HG03439 (cell line): Measurements from ENCODE around the gene ZBTB16.

Experiments used
- ATAC-seq: cut with Tn5 transposase; IDR thresholded peaks from one replicate; pipeline ENCODE4 v1.9.1; 2021; ENCODE audit warnings: mild to moderate bottlenecking, moderate library complexity; ENCODE audit not compliant: unreplicated experiment

Gene ZBTB16

GRCh38 chr11:114230031-114230704 lies 170.7 kb downstream of the ZBTB16 start:
- ATAC-seq: no peak

GRCh38 chr11:114232400-114233059 lies 173.0 kb downstream of the ZBTB16 start:
- no peak for ATAC-seq

GRCh38 chr11:114233755-114234154 lies 174.2 kb downstream of the ZBTB16 start:
- no peak for ATAC-seq

- no peak for ATAC-seq
Measured at GRCh38 chr11:114236829-114237228, 177.3 kb downstream of the ZBTB16 start.

- ATAC-seq: no peak
Measured at GRCh38 chr11:114237321-114238280, 178.1 kb downstream of the ZBTB16 start.

- no peak for ATAC-seq
Measured at GRCh38 chr11:114239753-114240161, 180.2 kb downstream of the ZBTB16 start.

GRCh38 chr11:114242032-114242431 lies 182.5 kb downstream of the ZBTB16 start:
- no peak for ATAC-seq

- ATAC-seq: no peak
Measured at GRCh38 chr11:114243461-114244372, 184.2 kb downstream of the ZBTB16 start.

- ATAC-seq: no peak
Measured at GRCh38 chr11:114244726-114245394, 185.3 kb downstream of the ZBTB16 start.

GRCh38 chr11:114246321-114247069 lies 187.0 kb downstream of the ZBTB16 start:
- no peak for ATAC-seq

GRCh38 chr11:114247070-114247789 lies 187.7 kb downstream of the ZBTB16 start:
- no peak for ATAC-seq

- ATAC-seq: no peak
Measured at GRCh38 chr11:114250180-114250579, 190.7 kb downstream of the ZBTB16 start.

GRCh38 chr11:114250993-114251814 lies 191.7 kb downstream of the ZBTB16 start:
- ATAC-seq: no peak

- ATAC-seq: no peak
Measured at GRCh38 chr11:114251815-114252337, 192.4 kb downstream of the ZBTB16 start.

GRCh38 chr11:114252767-114253166 lies 193.3 kb downstream of the ZBTB16 start:
- no peak for ATAC-seq

GRCh38 chr11:114253771-114254170 lies 194.3 kb downstream of the ZBTB16 start:
- no peak for ATAC-seq

- ATAC-seq: no peak
Measured at GRCh38 chr11:114254571-114255146, 195.1 kb downstream of the ZBTB16 start.
